WI38 (cell line): Measurements from ENCODE around the gene PHACTR1.

Source experiments
- H3K4me3 ChIP-seq: 2 replicates; pipeline ENCODE4 v1.5.1; 2011; ENCODE audit warnings: low read depth, mild to moderate bottlenecking, control low read depth, low read length
- TF ChIP-seq, protein P1 (sequence below): IDR thresholded peaks from 2 replicates; pipeline ENCODE4 v1.5.1; 2012; ENCODE audit warnings: low read depth, mild to moderate bottlenecking, control low read depth, low read length

The PHACTR1 gene

GRCh38 chr6:13233106-13233505 is 516.5 kb downstream of the PHACTR1 start:
- TF ChIP-seq, protein P1, sequence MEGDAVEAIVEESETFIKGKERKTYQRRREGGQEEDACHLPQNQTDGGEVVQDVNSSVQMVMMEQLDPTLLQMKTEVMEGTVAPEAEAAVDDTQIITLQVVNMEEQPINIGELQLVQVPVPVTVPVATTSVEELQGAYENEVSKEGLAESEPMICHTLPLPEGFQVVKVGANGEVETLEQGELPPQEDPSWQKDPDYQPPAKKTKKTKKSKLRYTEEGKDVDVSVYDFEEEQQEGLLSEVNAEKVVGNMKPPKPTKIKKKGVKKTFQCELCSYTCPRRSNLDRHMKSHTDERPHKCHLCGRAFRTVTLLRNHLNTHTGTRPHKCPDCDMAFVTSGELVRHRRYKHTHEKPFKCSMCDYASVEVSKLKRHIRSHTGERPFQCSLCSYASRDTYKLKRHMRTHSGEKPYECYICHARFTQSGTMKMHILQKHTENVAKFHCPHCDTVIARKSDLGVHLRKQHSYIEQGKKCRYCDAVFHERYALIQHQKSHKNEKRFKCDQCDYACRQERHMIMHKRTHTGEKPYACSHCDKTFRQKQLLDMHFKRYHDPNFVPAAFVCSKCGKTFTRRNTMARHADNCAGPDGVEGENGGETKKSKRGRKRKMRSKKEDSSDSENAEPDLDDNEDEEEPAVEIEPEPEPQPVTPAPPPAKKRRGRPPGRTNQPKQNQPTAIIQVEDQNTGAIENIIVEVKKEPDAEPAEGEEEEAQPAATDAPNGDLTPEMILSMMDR: no peak

GRCh38 chr6:13234130-13234529 is 517.6 kb downstream of the PHACTR1 start:
- TF ChIP-seq, protein P1: no peak
- no peak overlapping the region for H3K4me3 ChIP-seq

More at GRCh38 chr6:13233106-13233505, 516.5 kb downstream of the PHACTR1 start:
- H3K4me3 ChIP-seq: no peak overlapping the region

GRCh38 chr6:13235339-13235738 is 518.8 kb downstream of the PHACTR1 start:
- H3K4me3 ChIP-seq: no peak overlapping the region
- TF ChIP-seq, protein P1: no peak

DNA sequence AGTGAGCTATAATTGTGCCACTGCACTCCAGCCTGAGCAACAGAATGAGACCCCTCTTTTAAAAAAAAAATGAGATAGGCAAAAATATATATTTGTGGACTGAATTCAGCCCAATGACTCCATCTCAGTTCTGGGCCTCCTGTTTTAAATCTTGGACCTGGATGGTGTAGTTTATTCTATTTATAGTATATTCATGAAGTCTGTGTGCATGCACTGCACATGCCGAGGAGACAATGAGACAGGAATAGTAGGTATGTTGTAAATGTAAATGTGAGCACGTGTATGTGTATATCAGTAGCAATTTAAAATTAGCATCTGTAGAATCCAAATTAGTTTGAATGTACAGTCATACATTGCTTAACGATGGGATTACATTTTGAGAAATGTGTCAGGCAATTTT is 520.8 kb downstream of the PHACTR1 start:
- no peak overlapping the region for H3K4me3 ChIP-seq
- TF ChIP-seq, protein P1: no peak

DNA sequence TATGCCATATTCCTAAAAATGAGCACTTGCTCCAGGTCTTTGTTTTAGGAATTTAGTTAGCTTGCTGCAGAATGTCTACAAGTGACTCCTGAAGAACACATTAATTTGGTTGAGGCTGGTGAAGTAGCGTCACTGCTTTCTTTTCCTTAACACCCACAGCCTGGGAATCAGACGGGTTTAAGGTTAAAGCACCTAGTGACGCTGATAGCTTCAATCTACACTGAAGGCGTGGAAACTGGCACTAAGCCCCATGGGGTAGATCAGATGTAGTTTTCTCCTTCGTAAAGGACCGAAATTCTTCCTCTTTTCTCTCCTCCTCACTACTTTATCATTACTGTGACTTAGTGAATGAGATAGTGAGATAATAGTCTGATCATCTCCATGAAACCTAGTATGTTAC is 521.5 kb downstream of the PHACTR1 start:
- TF ChIP-seq, protein P1: no peak
- H3K4me3 ChIP-seq: no peak overlapping the region

GRCh38 chr6:13238640-13239216 is 522.2 kb downstream of the PHACTR1 start:
- H3K4me3 ChIP-seq: no peak overlapping the region
- TF ChIP-seq, protein P1: no peak

DNA sequence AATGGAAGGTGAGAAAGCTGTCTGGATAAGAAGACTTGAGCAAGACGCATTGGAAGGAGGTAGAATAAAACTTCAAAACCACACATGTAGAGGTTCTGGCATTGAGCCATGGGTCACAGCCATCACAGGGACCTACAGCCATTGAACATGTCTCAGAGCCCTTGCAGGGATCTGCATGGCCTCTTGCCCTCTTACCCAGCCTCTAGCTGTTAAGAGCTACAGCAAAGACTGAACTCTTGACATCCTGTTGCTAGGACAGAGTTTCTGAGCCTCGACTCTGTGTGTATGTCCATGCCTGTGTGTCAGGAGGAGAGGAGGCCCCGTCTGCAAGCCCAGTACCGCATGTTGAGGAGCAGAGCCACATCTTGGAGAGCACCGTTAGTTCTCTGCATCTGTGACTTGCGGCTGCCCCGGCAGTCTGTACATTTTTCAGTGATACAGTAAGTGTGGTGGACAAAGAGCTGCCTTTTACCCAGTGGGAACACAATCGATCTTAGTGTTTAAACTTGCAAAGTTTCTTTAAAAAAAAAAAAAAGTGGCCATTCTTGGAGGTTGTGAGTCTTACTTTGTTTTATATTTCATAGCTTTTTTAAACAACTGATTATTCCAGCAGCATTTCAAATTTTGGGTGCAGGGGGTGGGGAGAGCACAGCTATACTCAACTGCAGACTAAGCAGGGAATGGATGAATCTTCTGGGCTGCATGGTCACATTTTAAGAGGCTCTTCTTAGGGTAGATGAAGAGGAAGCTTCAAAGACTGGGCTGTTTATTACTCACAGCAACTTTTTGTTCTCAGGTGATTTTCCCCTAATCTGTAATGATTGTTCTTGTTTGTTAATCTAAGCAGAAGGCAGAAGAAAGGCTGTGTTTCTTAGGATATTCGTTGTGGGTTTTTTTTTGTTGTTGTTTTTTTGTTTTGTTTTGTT is 523.2 kb downstream of the PHACTR1 start:
- H3K4me3 ChIP-seq: no peak overlapping the region
- TF ChIP-seq, protein P1: no peak
